Activated CD4-positive, alpha-beta T cell treated with anti-CD3 and anti-CD28 coated beads, Interleukin-2, amount 10 ng/mL, durations not matched to agents 24 days and 14 days (primary cell): Measurements from ENCODE around the gene MCF2L2. TPM values are rescaled to one million over a fixed set of nuclear protein-coding genes. Genes with fewer than 3 reads are reported as not detected.

ENCODE experiments used
- DNase-seq: peaks from one replicate; pipeline ENCODE4 v3.0.0; 2022
- H3K27ac Mint-ChIP-seq: one replicate; pipeline ENCODE4 v1.8.0; 2022; ENCODE audit warnings: mild to moderate bottlenecking, mixed read lengths
- H3K27me3 Mint-ChIP-seq: one replicate; pipeline ENCODE4 v1.8.0; 2022; ENCODE audit warnings: mixed read lengths
- H3K36me3 Mint-ChIP-seq: one replicate; pipeline ENCODE4 v1.8.0; 2022; ENCODE audit warnings: low read depth, mild to moderate bottlenecking, mixed read lengths
- H3K4me1 Mint-ChIP-seq: one replicate; pipeline ENCODE4 v1.8.0; 2021; ENCODE audit warnings: mixed read lengths
- H3K4me3 Mint-ChIP-seq: one replicate; pipeline ENCODE4 v1.8.0; 2022; ENCODE audit warnings: mild to moderate bottlenecking, moderate library complexity, mixed read lengths
- H3K9me3 Mint-ChIP-seq: one replicate; pipeline ENCODE4 v1.8.0; 2021; ENCODE audit warnings: mixed read lengths
- intact Hi-C: fragments of 100-400 bp; cut with micrococcal nuclease; formaldehyde crosslinking; loops from one replicate; pipeline ENCODE4 v1.15.1; 2023
- total RNA-seq: library from RNA; stranded (reverse); gene quantifications from 2 replicates; pipeline ENCODE4 v1.2.3, GENCODE V29; 2022

MCF2L2 gene
- total RNA-seq, 1 donor from 2014 or later, result 4.8 TPM

GRCh38 chr3:183396662-183397391 is 31.6 kb downstream of the MCF2L2 start:
- no peak for DNase-seq
- H3K9me3 Mint-ChIP-seq, result no peaks in the 10 kb centered on the region
- H3K4me1 Mint-ChIP-seq, result no peaks in the 10 kb centered on the region
- H3K27me3 Mint-ChIP-seq, result peaks cover 5% of the 10 kb centered on the region
- no peaks in the 10 kb centered on the region for H3K36me3 Mint-ChIP-seq
- intact Hi-C loops, result no loop called here
- H3K4me3 Mint-ChIP-seq, result no peak overlapping the region
- no peak overlapping the region for H3K27ac Mint-ChIP-seq

- Mint-ChIP-seq H3K4me1 (peaks cover 5% of the 10 kb centered on the region), H3K27ac (no peak overlapping the region), H3K36me3 (no peaks in the 10 kb centered on the region), H3K27me3 (peaks cover 5% of the 10 kb centered on the region), H3K9me3 (no peaks in the 10 kb centered on the region), H3K4me3 (no peak overlapping the region)
- intact Hi-C loops, result no loop called here
- DNase-seq, result no peak
Measured at GRCh38 chr3:183394150-183394549, 34.3 kb downstream of the MCF2L2 start.

GRCh38 chr3:183393625-183394024 is 34.8 kb downstream of the MCF2L2 start:
- H3K27me3 Mint-ChIP-seq, result peaks cover 4% of the 10 kb centered on the region
- H3K4me1 Mint-ChIP-seq, result peaks cover 5% of the 10 kb centered on the region
- intact Hi-C loops, result no loop called here
- no peak for DNase-seq
- H3K36me3 Mint-ChIP-seq, result no peaks in the 10 kb centered on the region
- H3K27ac Mint-ChIP-seq, result no peak overlapping the region
- no peaks in the 10 kb centered on the region for H3K9me3 Mint-ChIP-seq
- no peak overlapping the region for H3K4me3 Mint-ChIP-seq

DNA sequence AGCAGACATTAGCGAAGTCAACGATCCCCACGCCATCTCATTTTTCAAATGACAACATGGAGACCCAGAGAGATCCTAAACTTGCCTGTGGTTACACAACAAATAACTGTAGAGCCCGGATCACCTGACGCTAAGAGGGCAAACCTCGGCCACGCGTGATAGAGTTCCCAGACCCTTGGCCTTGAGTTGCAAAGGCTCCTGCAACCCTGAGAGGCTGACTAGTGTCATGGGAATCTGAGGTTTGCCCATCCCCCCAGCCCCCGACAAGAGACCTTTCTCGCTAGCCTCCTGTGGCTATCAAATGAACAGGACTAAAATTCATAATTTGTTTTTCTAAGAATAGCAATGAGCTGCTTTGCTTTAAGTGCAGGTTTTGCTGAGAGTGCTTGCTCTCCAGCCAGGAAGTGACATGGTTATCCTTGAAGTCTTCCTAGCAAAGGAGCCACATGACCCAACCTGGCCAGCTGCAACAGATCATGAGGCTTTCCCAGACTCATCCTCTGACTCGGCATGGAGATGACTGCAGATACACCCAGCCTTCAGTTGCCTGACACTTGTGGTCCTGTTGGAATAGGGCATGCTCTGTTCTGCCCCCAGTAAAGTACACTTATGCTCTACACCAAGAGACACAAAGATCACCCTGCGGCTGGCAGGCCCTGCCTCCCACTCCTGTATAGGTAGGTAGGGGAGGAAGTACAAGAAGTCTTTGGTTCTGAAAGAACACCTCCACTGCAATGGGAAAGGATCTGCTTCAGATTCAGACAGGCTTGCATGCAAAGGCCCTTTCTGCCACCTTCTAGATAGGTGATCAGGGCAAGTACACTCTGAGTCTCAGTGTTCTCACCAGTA is 36.0 kb downstream of the MCF2L2 start:
- Mint-ChIP-seq H3K27me3 (peaks cover 3% of the 10 kb centered on the region), H3K4me1 (peaks cover 5% of the 10 kb centered on the region), H3K9me3 (no peaks in the 10 kb centered on the region), H3K27ac (no peak overlapping the region), H3K4me3 (no peak overlapping the region), H3K36me3 (no peaks in the 10 kb centered on the region)
- DNase-seq, result no peak
- intact Hi-C loops, result no loop called here

GRCh38 chr3:183391460-183391859 is 37.0 kb downstream of the MCF2L2 start:
- no peak for DNase-seq
- no peak overlapping the region for H3K4me3 Mint-ChIP-seq
- H3K4me1 Mint-ChIP-seq, result peaks cover 5% of the 10 kb centered on the region
- H3K27me3 Mint-ChIP-seq, result peaks cover 3% of the 10 kb centered on the region
- H3K27ac Mint-ChIP-seq, result no peak overlapping the region
- intact Hi-C loops, result no loop called here
- H3K36me3 Mint-ChIP-seq, result no peaks in the 10 kb centered on the region
- no peaks in the 10 kb centered on the region for H3K9me3 Mint-ChIP-seq

DNA sequence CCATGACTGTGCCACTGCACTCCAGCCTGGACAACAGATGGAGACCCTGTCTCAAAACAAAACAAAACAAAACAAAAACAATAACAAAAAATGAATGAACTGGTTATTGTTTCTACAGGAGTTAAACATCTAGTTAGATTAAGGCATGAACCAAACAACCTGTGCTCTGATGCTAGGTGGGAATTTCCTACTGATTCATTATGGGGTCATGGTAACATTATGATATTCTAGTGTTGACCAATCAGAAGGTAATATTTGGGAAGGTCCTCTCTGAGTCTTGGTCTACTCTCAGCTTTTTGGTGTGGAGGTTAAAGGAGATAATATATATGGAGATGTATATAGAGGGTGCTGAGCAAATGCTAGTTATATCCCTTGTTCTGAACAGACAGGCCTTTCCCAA is 37.6 kb downstream of the MCF2L2 start:
- Mint-ChIP-seq H3K9me3 (no peaks in the 10 kb centered on the region), H3K27me3 (peaks cover under 1% of the 10 kb centered on the region), H3K4me3 (no peak overlapping the region), H3K4me1 (peaks cover 6% of the 10 kb centered on the region), H3K27ac (no peak overlapping the region), H3K36me3 (no peaks in the 10 kb centered on the region)
- intact Hi-C loops, result no loop called here
- DNase-seq, result no peak

DNA sequence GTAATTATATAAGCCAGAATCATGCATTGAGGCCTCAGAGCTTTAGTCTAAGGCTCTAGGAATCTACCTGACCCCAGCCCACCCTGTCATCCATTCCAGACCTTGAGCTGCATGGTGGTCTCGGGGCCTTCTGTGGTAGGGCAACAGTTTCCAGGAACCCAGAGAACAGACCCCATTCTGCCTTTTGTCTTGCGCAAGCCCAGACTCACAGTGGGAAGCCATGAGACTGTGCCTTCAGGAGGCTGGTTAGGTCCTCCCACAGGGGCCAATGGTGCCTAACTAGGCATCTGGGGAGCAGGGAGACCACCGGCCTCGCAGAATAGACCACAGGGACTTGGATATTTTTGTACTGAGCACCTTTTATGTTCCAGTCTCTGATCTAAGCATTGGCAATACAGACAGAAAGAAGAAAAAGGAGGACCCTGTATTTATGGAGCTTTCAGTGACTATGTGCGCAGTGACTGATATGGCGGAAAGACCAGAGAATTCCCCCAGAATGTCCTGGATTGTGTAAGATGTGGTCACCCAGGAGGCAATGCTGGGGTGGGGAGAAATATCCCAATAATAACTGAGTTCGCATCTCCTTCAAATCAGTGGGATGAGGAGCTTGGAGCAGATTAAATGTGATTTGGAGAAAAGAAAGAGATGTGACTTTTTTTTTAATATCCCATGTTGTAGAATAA is 40.1 kb downstream of the MCF2L2 start:
- no peak for DNase-seq
- Mint-ChIP-seq H3K36me3 (no peaks in the 10 kb centered on the region), H3K4me1 (peaks cover 9% of the 10 kb centered on the region), H3K4me3 (no peak overlapping the region), H3K27me3 (no peaks in the 10 kb centered on the region), H3K27ac (no peak overlapping the region), H3K9me3 (no peaks in the 10 kb centered on the region)
- intact Hi-C loops, result loop anchor here (10.0 kb wide), 1 partner anchor 496 kb away; the partner anchor contains the start of gene PARL

- DNase-seq, result no peak
- peaks cover 9% of the 10 kb centered on the region for H3K4me1 Mint-ChIP-seq
- H3K4me3 Mint-ChIP-seq, result no peak overlapping the region
- H3K9me3 Mint-ChIP-seq, result no peaks in the 10 kb centered on the region
- no peaks in the 10 kb centered on the region for H3K36me3 Mint-ChIP-seq
- no peak overlapping the region for H3K27ac Mint-ChIP-seq
- no peaks in the 10 kb centered on the region for H3K27me3 Mint-ChIP-seq
- intact Hi-C loops, result loop anchor here (2.0 to 10.0 kb wide), 2 partner anchors 497 to 673 kb away; partner anchors contain the start of gene PARL
Measured at GRCh38 chr3:183387797-183388196, 40.6 kb downstream of the MCF2L2 start.

DNA sequence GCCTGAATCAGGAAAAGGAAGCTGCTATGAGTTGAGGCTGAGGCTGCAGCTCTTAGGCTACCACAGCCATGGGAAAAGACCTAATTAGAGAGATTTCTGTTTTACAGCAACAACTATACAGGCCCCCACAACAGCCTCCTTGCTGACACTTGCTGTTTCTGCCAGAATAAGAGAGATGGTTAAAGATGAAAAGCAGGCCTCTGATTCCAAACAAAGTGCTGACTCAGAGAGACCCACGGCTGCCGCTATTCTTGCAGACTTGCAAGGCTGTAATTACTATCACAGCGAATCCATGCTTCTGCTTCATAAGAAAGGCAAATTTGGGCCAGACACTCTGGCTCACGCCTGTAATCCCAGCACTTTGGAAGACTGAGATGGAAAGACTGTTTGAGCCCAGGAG is 41.8 kb downstream of the MCF2L2 start:
- H3K27ac Mint-ChIP-seq, result no peak overlapping the region
- intact Hi-C loops, result loop anchor here (1.0 to 10.0 kb wide), 4 partner anchors 202 to 672 kb away; partner anchors contain the start of gene PARL
- H3K4me1 Mint-ChIP-seq, result peaks cover 11% of the 10 kb centered on the region

DNA sequence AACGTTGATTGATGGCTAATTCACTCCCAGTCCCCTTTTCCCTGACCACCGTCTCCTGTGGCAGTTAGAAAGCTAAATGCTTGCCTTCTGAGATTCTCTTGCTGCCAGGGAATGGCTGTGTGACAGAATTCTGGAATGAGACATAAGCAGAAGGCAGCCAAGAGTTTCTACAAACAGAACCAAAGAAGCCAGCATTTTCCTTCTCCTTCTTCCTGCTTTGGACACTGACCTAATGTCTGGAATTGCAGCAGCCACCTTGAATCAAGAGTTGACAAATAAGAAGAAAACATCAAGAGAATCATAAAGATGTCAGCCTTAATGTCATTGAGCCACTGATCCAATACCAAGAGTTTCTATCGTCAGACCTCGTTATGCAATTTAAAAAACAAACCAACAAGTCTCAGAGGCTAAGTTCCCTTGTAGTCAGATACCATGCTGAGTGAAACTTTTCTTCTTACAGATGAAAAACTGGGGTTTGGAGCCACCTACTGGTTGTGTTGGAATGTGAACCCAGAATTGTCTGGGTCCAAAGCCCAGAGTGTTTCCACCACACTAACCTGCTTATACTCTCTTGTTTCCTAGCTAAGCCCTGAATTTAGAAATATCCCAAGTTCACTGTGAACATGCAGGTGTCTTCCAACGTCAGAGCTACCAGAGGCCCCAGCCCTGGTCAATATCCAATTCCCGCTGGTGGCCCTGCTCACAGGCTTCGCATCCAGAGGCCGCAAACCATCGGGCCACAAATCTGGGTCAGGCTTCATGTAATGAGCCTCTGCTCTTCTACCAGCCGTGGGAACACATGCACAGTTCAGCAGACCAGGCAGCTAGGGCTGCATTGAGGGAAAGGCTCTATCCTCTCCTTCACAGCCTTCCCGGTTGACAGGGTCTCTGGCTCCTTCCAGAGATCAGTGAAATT is 42.5 kb downstream of the MCF2L2 start:
- DNase-seq, result peak; percentile 89
- Mint-ChIP-seq H3K4me3 (no peak overlapping the region), H3K27me3 (no peaks in the 10 kb centered on the region), H3K36me3 (no peaks in the 10 kb centered on the region), H3K27ac (no peak overlapping the region), H3K4me1 (peaks cover 16% of the 10 kb centered on the region), H3K9me3 (no peaks in the 10 kb centered on the region)
- intact Hi-C loops, result loop anchor here (1.0 to 10.0 kb wide), 4 partner anchors 202 to 671 kb away; partner anchors contain the start of gene PARL

More for the DNA sequence above, 41.8 kb downstream of the MCF2L2 start:
- no peak for DNase-seq
- no peaks in the 10 kb centered on the region for H3K9me3 Mint-ChIP-seq
- no peaks in the 10 kb centered on the region for H3K27me3 Mint-ChIP-seq
- no peaks in the 10 kb centered on the region for H3K36me3 Mint-ChIP-seq
- no peak overlapping the region for H3K4me3 Mint-ChIP-seq

- H3K36me3 Mint-ChIP-seq, result peaks cover 4% of the 10 kb centered on the region
Measured at GRCh38 chr3:183381673-183382072, 46.7 kb downstream of the MCF2L2 start.

GRCh38 chr3:183381179-183381578 is 47.2 kb downstream of the MCF2L2 start:
- Mint-ChIP-seq H3K36me3 (peaks cover 4% of the 10 kb centered on the region), H3K4me1 (peaks cover 24% of the 10 kb centered on the region), H3K4me3 (no peak overlapping the region), H3K9me3 (no peaks in the 10 kb centered on the region), H3K27ac (no peak overlapping the region), H3K27me3 (no peaks in the 10 kb centered on the region)
- intact Hi-C loops, result loop anchor here (5.0 to 10.0 kb wide), 3 partner anchors 74 to 504 kb away; partner anchors contain the start of gene PARL
- no peak for DNase-seq

More at GRCh38 chr3:183381673-183382072, 46.7 kb downstream of the MCF2L2 start:
- intact Hi-C loops, result loop anchor here (1.0 to 10.0 kb wide), 6 partner anchors 74 to 503 kb away; partner anchors contain the start of genes B3GNT5 and PARL
- H3K27ac Mint-ChIP-seq, result no peak overlapping the region
- no peaks in the 10 kb centered on the region for H3K27me3 Mint-ChIP-seq
- H3K9me3 Mint-ChIP-seq, result no peaks in the 10 kb centered on the region
- no peak for DNase-seq
- H3K4me3 Mint-ChIP-seq, result no peak overlapping the region
- peaks cover 24% of the 10 kb centered on the region for H3K4me1 Mint-ChIP-seq

DNA sequence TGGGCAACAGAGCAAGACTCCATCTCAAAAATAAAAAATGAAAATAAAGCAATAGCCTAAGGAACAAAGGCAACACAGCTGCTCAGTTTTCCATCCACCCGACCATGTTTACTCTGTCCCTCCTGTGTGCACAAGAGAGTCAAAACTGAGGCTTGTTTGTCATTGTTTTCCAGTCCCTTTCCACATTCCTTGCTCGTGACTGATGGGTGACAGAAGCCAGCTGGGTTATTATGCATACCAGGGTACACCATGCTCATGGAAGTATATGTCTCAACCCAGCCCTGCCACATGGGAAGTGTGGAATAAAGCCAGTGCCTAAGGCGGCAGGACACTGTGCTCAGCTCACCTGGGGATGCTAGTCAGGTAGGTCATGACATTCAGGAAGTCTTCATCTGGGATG is 49.5 kb downstream of the MCF2L2 start:
- Mint-ChIP-seq H3K36me3 (peaks cover 4% of the 10 kb centered on the region), H3K4me1 (peaks cover 25% of the 10 kb centered on the region), H3K9me3 (no peaks in the 10 kb centered on the region), H3K4me3 (no peak overlapping the region), H3K27me3 (no peaks in the 10 kb centered on the region), H3K27ac (no peak overlapping the region)
- intact Hi-C loops, result loop anchor here (5.0 kb wide), 1 partner anchor 112 kb away; no protein-coding TSS in a partner anchor
- DNase-seq, result no peak
